ENCODE data around the gene LAMC3. TPM values are rescaled to one million over a fixed set of nuclear protein-coding genes. Genes with fewer than 3 reads are reported as not detected.

LAMC3 gene
- total and polyA plus RNA-seq, 8 donors = 0.61 to 9.6 (median 0.93) TPM; not detected in 1

GRCh38 chr9:131028221-131028884 lies 19.4 kb downstream of the LAMC3 start:
- WGBS, 5 donors = 78 to 87% (median 83%) methylated on average over 24 of the region's 24 CpGs
- Histone ChIP-seq H3K4me3 (no peak overlapping the region), H3K36me3 (no peaks in the 10 kb centered on the region), H3K27me3 (peaks cover 0 to 47% (median 0%) of the 10 kb centered on the region in 3 donors), H3K27ac (no peak overlapping the region), H3K9me3 (no peaks in the 10 kb centered on the region), H3K4me1 (no peaks in the 10 kb centered on the region)
- intact Hi-C loops (cut with DNase I; ENCODE audit: low total_unique reads) = no loop called here
- TF ChIP-seq POLR2A (IDR thresholded peaks at IDR 0.05) (no peak), POLR2AphosphoS5 (IDR thresholded peaks at IDR 0.05) (no peak), EP300 (IDR thresholded peaks at IDR 0.05) (no peak), CTCF (IDR thresholded peaks at IDR 0.05) (no peak)
- DNase-seq = no peak

- WGBS, 5 donors = 75 to 80% (median 77%) methylated on average over 14 of the region's 14 CpGs
- Histone ChIP-seq H3K27me3 (peaks cover 0 to 54% (median 0%) of the 10 kb centered on the region in 3 donors), H3K36me3 (no peaks in the 10 kb centered on the region), H3K4me3 (no peak overlapping the region), H3K9me3 (no peaks in the 10 kb centered on the region), H3K4me1 (no peaks in the 10 kb centered on the region), H3K27ac (no peak overlapping the region)
- no peak for TF ChIP-seq CTCF (IDR thresholded peaks at IDR 0.05)
- TF ChIP-seq POLR2A (IDR thresholded peaks at IDR 0.05) = no peak
- no peak for TF ChIP-seq EP300 (IDR thresholded peaks at IDR 0.05)
- TF ChIP-seq POLR2AphosphoS5 (IDR thresholded peaks at IDR 0.05) = no peak
- intact Hi-C loops (cut with DNase I; ENCODE audit: low total_unique reads) = no loop called here
- no peak for DNase-seq
Measured at GRCh38 chr9:131028931-131029573, 20.1 kb downstream of the LAMC3 start.

- peaks cover 0 to 56% (median 0%) of the 10 kb centered on the region in 3 donors for H3K27me3 ChIP-seq
- H3K36me3 ChIP-seq = no peaks in the 10 kb centered on the region
- no peaks in the 10 kb centered on the region for H3K4me1 ChIP-seq
- no peak overlapping the region for H3K4me3 ChIP-seq
- intact Hi-C loops (cut with DNase I; ENCODE audit: low total_unique reads) = no loop called here
- no peaks in the 10 kb centered on the region for H3K9me3 ChIP-seq
- no peak for DNase-seq
- TF ChIP-seq POLR2A (IDR thresholded peaks at IDR 0.05) (no peak), POLR2AphosphoS5 (IDR thresholded peaks at IDR 0.05) (no peak), CTCF (IDR thresholded peaks at IDR 0.05) (no peak), EP300 (IDR thresholded peaks at IDR 0.05) (no peak)
- no peak overlapping the region for H3K27ac ChIP-seq
- 69 to 83% (median 74%) methylated on average over 3 of the region's 3 CpGs for WGBS, 5 donors
Measured at GRCh38 chr9:131029574-131029952, 20.6 kb downstream of the LAMC3 start.

GRCh38 chr9:131030239-131031004 lies 21.4 kb downstream of the LAMC3 start:
- no peaks in the 10 kb centered on the region for H3K4me1 ChIP-seq
- H3K27ac ChIP-seq = no peak overlapping the region
- WGBS, 5 donors = 74 to 84% (median 79%) methylated on average over 13 of the region's 13 CpGs
- no peak overlapping the region for H3K4me3 ChIP-seq
- no peak for DNase-seq
- TF ChIP-seq EP300 (IDR thresholded peaks at IDR 0.05) (no peak), POLR2AphosphoS5 (IDR thresholded peaks at IDR 0.05) (no peak), POLR2A (IDR thresholded peaks at IDR 0.05) (no peak), CTCF (IDR thresholded peaks at IDR 0.05) (no peak)
- H3K36me3 ChIP-seq = no peaks in the 10 kb centered on the region
- H3K27me3 ChIP-seq = peaks cover 0 to 48% (median 0%) of the 10 kb centered on the region in 3 donors
- no peaks in the 10 kb centered on the region for H3K9me3 ChIP-seq
- intact Hi-C loops (cut with DNase I; ENCODE audit: low total_unique reads) = no loop called here

Measured in stomach (tissue), 9 donors.